Measurements from ENCODE around the gene BCL2L13.
"Not testable (repeated sequence)": the region's sequence is repeated elsewhere in the genome, so short reads cannot be mapped to it uniquely, and the experiment has no call there.

GRCh38 chr22:17671521-17672092 is 33.0 kb downstream of the BCL2L13 start:
- TF ChIP-seq FOXA1 (IDR thresholded peaks at IDR 0.05); L3MBTL2 (conservative IDR thresholded peaks at IDR 0.05); SUZ12 (IDR thresholded peaks at IDR 0.05); FOXM1 (IDR thresholded peaks at IDR 0.05; ENCODE audit: borderline replicate concordance); ZNF384 (IDR thresholded peaks at IDR 0.05); SP1 (IDR thresholded peaks at IDR 0.05); BHLHE40 (IDR thresholded peaks at IDR 0.05; ENCODE audit: borderline replicate concordance); TARDBP (IDR thresholded peaks at IDR 0.05); ARNT (IDR thresholded peaks at IDR 0.05); ELF4 (IDR thresholded peaks at IDR 0.05); NFRKB (IDR thresholded peaks at IDR 0.05); CTBP1 (IDR thresholded peaks at IDR 0.05; ENCODE audit: borderline replicate concordance): not testable (repeated sequence)

Measured in HEK293T (cell line).